D341Med (cell line): ENCODE data around the gene LRBA.
"Not testable (repeated sequence)": the region's sequence is repeated elsewhere in the genome, so short reads cannot be mapped to it uniquely, and the experiment has no call there.

Experiments used
- DNase-seq: peaks from one replicate; pipeline ENCODE4 v3.0.0; 2012; ENCODE audit warnings: low spot score

The LRBA gene

GRCh38 chr4:150801833-150802232, 213.3 kb downstream of the LRBA start:
- no peak for DNase-seq

- DNase-seq, result peak; percentile 21
These were observed 215.9 kb downstream of the LRBA start for GRCh38 chr4:150799207-150799606.

- no peak for DNase-seq
These were observed 220.4 kb downstream of the LRBA start for GRCh38 chr4:150794706-150795105.

GRCh38 chr4:150789864-150790263, 225.2 kb downstream of the LRBA start:
- no peak for DNase-seq

GRCh38 chr4:150784939-150785338, 230.1 kb downstream of the LRBA start:
- no peak for DNase-seq

- no peak for DNase-seq
These were observed 230.8 kb downstream of the LRBA start for GRCh38 chr4:150784305-150784704.

- peak; percentile 21 for DNase-seq
These were observed 232.2 kb downstream of the LRBA start for GRCh38 chr4:150782921-150783320.

GRCh38 chr4:150782311-150782710, 232.8 kb downstream of the LRBA start:
- DNase-seq, result no peak

GRCh38 chr4:150781191-150781590, 233.9 kb downstream of the LRBA start:
- DNase-seq, result no peak

- DNase-seq, result no peak
These were observed 235.4 kb downstream of the LRBA start for GRCh38 chr4:150779707-150780106.

GRCh38 chr4:150773729-150774449, 241.2 kb downstream of the LRBA start:
- DNase-seq, result no peak

- DNase-seq, result no peak
These were observed 242.1 kb downstream of the LRBA start for GRCh38 chr4:150773032-150773431.

- DNase-seq, result no peak
These were observed 243.7 kb downstream of the LRBA start for GRCh38 chr4:150771382-150771781.

GRCh38 chr4:150769845-150770244, 245.2 kb downstream of the LRBA start:
- DNase-seq, result no peak

GRCh38 chr4:150769248-150769647, 245.8 kb downstream of the LRBA start:
- no peak for DNase-seq

- DNase-seq, result no peak
These were observed 246.6 kb downstream of the LRBA start for GRCh38 chr4:150768497-150768896.

GRCh38 chr4:150765216-150765615, 249.9 kb downstream of the LRBA start:
- no peak for DNase-seq

GRCh38 chr4:150751648-150752047, 263.4 kb downstream of the LRBA start:
- DNase-seq, result no peak

GRCh38 chr4:150750824-150751223, 264.3 kb downstream of the LRBA start:
- no peak for DNase-seq

- no peak for DNase-seq
These were observed 268.9 kb downstream of the LRBA start for GRCh38 chr4:150746156-150746555.

- DNase-seq, result no peak
These were observed 270.5 kb downstream of the LRBA start for GRCh38 chr4:150744570-150744969.

- DNase-seq, result no peak
These were observed 271.3 kb downstream of the LRBA start for GRCh38 chr4:150743564-150744342.

- DNase-seq, result not testable (repeated sequence)
These were observed 272.2 kb downstream of the LRBA start for GRCh38 chr4:150742930-150743329.

GRCh38 chr4:150739591-150739990, 275.5 kb downstream of the LRBA start:
- no peak for DNase-seq
